Kidney (tissue), 14 donors: ENCODE results near the gene TTLL11. TPM values are rescaled to one million over a fixed set of nuclear protein-coding genes. Genes with fewer than 3 reads are reported as not detected.
"Not testable (repeated sequence)": the region's sequence is repeated elsewhere in the genome, so short reads cannot be mapped to it uniquely, and the experiment has no call there.

ENCODE experiments used
- DNase-seq, 5 donors: peaks; one replicate each; pipeline ENCODE4 v3.0.0-alpha.2; 2013 to 2020
- FAIRE-seq: peaks from 2 replicates; lab custom pipeline; 2012; peaks lifted over from hg19 to GRCh38; lab: Jason Lieb, UNC
- H3K27ac ChIP-seq, 2 donors: one replicate each; pipeline ENCODE4 v1.7.0; 2013; ENCODE audit warnings: low read depth in 2 of 2, low read length in 2 of 2, inconsistent platforms in 1 of 2
- H3K27me3 ChIP-seq: one replicate; pipeline ENCODE4 v1.7.1; 2013; ENCODE audit warnings: low read length, inconsistent platforms; ENCODE audit not compliant: control insufficient read depth, insufficient read depth
- H3K36me3 ChIP-seq, 3 donors: one replicate each; pipeline versions ENCODE4 v1.7.0 to v1.7.1; 2013; ENCODE audit warnings: low read length in 3 of 3, control low read depth in 1 of 3, inconsistent platforms in 1 of 3; ENCODE audit not compliant: insufficient read depth in 3 of 3, control insufficient read depth in 2 of 3
- H3K4me1 ChIP-seq, 3 donors: one replicate each; pipeline versions ENCODE4 v1.7.0 to v1.7.1; 2013; ENCODE audit warnings: low read length in 3 of 3, inconsistent platforms in 1 of 3, low read depth in 1 of 3; ENCODE audit not compliant: control insufficient read depth in 2 of 3, insufficient read depth in 2 of 3
- H3K4me3 ChIP-seq, 3 donors: one replicate each; pipeline versions ENCODE4 v1.7.0 to v1.8.1; 2013; ENCODE audit warnings: low read length in 3 of 3, control low read depth in 1 of 3, inconsistent platforms in 1 of 3
- H3K9ac ChIP-seq, 3 donors: one replicate each; pipeline versions ENCODE4 v1.7.0 to v1.7.1; 2013; ENCODE audit warnings: low read length in 3 of 3, control low read depth in 1 of 3, inconsistent platforms in 1 of 3
- H3K9me3 ChIP-seq, 3 donors: one replicate each; pipeline versions ENCODE4 v1.7.0 to v1.7.1; 2013; ENCODE audit warnings: low read length in 3 of 3, control low read depth in 1 of 3, inconsistent platforms in 1 of 3; ENCODE audit not compliant: control insufficient read depth in 2 of 3, insufficient read depth in 1 of 3
- CTCF ChIP-seq: IDR thresholded peaks from 3 replicates; pipeline ENCODE4 v1.5.1; 2012; ENCODE audit warnings: mild to moderate bottlenecking, moderate library complexity, borderline replicate concordance; ENCODE audit not compliant: insufficient read depth; ENCODE audit errors: extremely low read depth
- intact Hi-C: fragments of 100-400 bp; cut with DNase I; formaldehyde crosslinking; loops from one replicate; pipeline ENCODE4 v1.11.1; 2022
- polyA plus RNA-seq: library from polyadenylated mRNA; stranded (reverse); fragments of 350-450 nt; fragmentation: Illumina TruSeq; extraction: RNeasy Lipid Tissue Mini Kit (QIAGEN cat#74804); gene quantifications from one replicate; pipeline ENCODE4 v1.2.3, GENCODE V29; 2014; ENCODE audit warnings: low read depth, low replicate concordance; ENCODE audit not compliant: insufficient read depth
- total RNA-seq: library from RNA; stranded (reverse); fragmentation: NEBNext Ultra II Directional; extraction: Animal tissue kit (Norgen Biotek cat#: 25700); gene quantifications from one replicate; pipeline ENCODE4 v1.2.1, GENCODE V29; 2021
- donor health status: control.
- donor health status: control.
- donor health status: control.
- donor health status: control.
- donor health status: control.
- donor health status: DM: yes; HTN: yes; CAD: no.
- donor health status: Normal renal cell carcinoma (clear cell type).

The TTLL11 gene
- total and polyA plus RNA-seq, 2 donors from 2014 or later = 2.3 to 10.0 TPM

- DNase-seq = no peak
- no peak for FAIRE-seq
- Histone ChIP-seq H3K4me1 (no peaks in the 10 kb centered on the region), H3K27me3 (no peaks in the 10 kb centered on the region), H3K36me3 (no peaks in the 10 kb centered on the region), H3K9me3 (no peaks in the 10 kb centered on the region), H3K9ac (no peak overlapping the region), H3K4me3 (no peak overlapping the region), H3K27ac (no peak overlapping the region)
- intact Hi-C loops = no loop called here
- TF ChIP-seq CTCF = no peak
These were observed 17.7 kb downstream of the TTLL11 start for GRCh38 chr9:122075135-122076030.

- DNase-seq = no peak
- Histone ChIP-seq H3K4me1 (no peaks in the 10 kb centered on the region), H3K4me3 (no peak overlapping the region), H3K27me3 (no peaks in the 10 kb centered on the region), H3K36me3 (no peaks in the 10 kb centered on the region), H3K9ac (no peak overlapping the region), H3K27ac (no peak overlapping the region), H3K9me3 (no peaks in the 10 kb centered on the region)
- no peak for TF ChIP-seq CTCF
- no peak for FAIRE-seq
- intact Hi-C loops = no loop called here
These were observed 21.4 kb downstream of the TTLL11 start for GRCh38 chr9:122071715-122072114.

- Histone ChIP-seq H3K4me3 (no peak overlapping the region), H3K27ac (no peak overlapping the region), H3K4me1 (no peaks in the 10 kb centered on the region), H3K9me3 (no peaks in the 10 kb centered on the region), H3K9ac (no peak overlapping the region), H3K27me3 (no peaks in the 10 kb centered on the region), H3K36me3 (no peaks in the 10 kb centered on the region)
- DNase-seq = no peak
- intact Hi-C loops = no loop called here
- no peak for FAIRE-seq
- TF ChIP-seq CTCF = no peak
These were observed 22.2 kb downstream of the TTLL11 start for GRCh38 chr9:122070728-122071515.

GRCh38 chr9:122066680-122067079 lies 26.4 kb downstream of the TTLL11 start:
- H3K27me3 ChIP-seq, H3K4me3 ChIP-seq, DNase-seq, H3K9ac ChIP-seq, H3K9me3 ChIP-seq, H3K36me3 ChIP-seq, intact Hi-C loops, H3K4me1 ChIP-seq, FAIRE-seq, H3K27ac ChIP-seq: not testable (repeated sequence)
